ENCODE measurements around the gene OGG1.
A peak's percentile ranks its signal among the peaks of the same experiment; 100 is the strongest.

The OGG1 gene

DNA sequence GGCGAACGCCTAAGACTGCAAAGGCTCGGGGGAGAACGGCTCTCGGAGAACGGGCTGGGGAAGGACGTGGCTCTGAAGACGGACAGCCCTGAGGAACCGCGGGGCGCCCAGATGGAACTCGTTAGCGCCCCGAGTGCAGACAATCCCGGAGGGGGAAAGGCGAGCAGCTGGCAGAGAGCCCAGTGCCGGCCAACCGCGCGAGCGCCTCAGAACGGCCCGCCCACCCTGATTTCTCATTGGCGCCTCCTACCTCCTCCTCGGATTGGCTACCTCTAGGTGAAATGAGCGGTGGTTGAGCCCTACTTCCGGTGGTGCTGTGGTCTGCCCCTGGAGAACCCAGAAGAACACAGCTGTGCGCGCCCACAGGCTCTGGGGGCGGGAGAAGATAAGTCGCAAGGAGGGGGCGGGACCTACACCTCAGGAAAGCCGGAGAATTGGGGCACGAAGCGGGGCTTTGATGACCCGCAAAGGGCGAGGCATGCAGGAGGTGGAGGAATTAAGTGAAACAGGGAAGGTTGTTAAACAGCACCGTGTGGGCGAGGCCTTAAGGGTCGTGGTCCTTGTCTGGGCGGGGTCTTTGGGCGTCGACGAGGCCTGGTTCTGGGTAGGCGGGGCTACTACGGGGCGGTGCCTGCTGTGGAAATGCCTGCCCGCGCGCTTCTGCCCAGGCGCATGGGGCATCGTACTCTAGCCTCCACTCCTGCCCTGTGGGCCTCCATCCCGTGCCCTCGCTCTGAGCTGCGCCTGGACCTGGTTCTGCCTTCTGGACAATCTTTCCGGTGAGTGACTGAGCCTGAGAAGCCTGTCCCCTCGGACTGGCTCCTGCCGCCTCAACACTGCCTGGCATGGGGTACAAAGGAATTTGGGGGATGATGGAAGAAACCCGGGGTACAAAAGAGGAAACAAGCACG is at the start of gene OGG1:
Gene OGG1 (plus strand): TSS at position 308 of the 911 bp plus-strand sequence. CDS start 335 bp downstream, at position 643.
- DNase-seq, result peak; percentile 90

DNA sequence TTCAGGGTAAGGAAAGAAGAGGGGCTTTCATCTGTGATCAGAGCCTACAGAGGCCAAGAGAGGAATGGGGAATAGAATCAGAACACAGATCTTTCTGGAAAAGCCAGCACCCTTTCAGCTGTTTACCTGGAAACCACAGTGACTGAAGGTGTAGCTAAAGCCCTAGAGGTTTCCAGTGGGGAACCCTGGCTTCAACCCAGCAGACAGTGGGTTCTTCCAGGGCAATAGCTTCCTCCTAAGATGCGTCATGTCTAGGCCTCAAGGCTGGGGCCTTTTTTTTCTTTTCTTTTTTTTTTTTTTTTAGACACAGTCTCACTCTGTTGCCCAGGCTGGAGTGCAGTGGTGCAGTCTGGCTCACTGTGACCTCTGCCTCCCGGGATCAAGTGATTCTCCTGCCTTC is 49.2 kb upstream of the OGG1 start:
- DNase-seq, result no peak

- no peak for DNase-seq
These were observed 48.7 kb upstream of the OGG1 start for GRCh38 chr3:9701006-9701405.

GRCh38 chr3:9701711-9702110 is 48.0 kb upstream of the OGG1 start:
- no peak for DNase-seq

- no peak for DNase-seq
These were observed 46.5 kb upstream of the OGG1 start for GRCh38 chr3:9703240-9703639.

- peak; percentile 19 for DNase-seq
These were observed 45.9 kb upstream of the OGG1 start, which contains the start of gene CPNE9 for GRCh38 chr3:9703736-9704346. TSS of gene CPNE9 (plus strand) at chr3:9703833. CDS start at chr3:9703997, 164 bp downstream.

GRCh38 chr3:9704347-9705322 is 45.1 kb upstream of the OGG1 start:
- peak; percentile 33 for DNase-seq

DNA sequence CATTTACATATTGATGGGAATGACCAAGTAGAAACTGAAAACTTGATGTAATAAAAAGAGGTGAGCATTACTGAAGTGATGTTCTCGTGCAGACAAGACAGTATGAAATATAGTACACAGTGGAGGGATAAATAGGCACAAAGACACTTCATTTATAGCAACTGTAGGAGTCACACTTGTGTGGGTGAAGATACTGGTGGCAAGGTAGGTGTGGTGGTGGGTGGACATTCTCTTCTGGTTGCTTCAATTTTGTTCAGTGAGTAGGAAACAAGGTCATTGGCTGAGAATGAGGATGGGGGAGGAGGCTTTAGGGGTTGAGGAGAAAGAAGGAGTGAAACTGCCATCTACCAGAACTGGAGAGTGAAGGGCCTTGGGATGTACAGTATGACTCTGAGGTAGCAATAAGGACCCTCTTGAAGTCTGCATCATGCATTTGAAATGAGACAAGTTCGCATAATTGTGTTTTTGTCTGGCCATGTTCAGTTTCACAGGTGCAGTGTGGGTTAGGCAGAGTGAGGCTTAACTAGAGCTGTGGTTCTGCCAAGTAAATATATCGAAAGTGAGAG is 39.5 kb upstream of the OGG1 start:
- DNase-seq, result no peak

DNA sequence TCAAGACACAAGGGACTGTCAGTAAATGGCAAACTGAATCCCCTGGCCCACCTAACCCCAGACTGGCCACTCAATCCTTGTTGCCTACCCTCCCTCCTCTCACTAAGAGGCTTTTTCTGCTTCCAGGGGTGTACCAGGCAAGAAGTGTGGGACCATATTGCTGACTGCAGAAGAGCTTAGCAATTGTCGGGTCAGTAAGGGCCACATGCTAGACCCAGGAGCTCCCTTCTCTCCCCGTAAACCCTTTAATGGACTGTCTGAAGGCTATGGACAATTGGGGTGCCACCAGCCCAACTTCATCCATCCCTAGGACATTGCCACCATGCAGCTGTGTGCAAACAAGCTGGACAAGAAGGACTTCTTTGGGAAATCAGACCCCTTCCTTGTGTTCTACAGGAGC is 37.3 kb upstream of the OGG1 start:
- no peak for DNase-seq

GRCh38 chr3:9713142-9713541 is 36.6 kb upstream of the OGG1 start:
- DNase-seq, result no peak

DNA sequence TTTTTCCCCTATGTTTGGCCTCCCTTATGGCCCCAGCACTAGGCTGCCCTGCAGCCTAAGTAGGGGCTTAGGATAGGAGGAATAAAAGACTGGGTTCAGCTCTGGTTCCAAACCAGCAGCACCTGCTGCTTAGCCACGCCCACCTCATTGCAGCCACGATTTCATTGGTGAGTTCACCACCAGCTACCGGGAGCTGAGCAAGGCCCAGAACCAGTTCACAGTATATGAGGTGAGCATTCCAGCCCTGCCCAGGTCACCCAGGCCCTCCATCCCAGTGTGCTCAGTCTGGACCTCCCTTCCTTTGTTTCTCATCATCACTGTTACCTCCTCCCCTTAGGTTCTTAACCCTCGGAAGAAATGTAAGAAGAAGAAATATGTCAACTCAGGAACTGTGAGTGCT is 34.6 kb upstream of the OGG1 start:
- peak; percentile 9 for DNase-seq

DNA sequence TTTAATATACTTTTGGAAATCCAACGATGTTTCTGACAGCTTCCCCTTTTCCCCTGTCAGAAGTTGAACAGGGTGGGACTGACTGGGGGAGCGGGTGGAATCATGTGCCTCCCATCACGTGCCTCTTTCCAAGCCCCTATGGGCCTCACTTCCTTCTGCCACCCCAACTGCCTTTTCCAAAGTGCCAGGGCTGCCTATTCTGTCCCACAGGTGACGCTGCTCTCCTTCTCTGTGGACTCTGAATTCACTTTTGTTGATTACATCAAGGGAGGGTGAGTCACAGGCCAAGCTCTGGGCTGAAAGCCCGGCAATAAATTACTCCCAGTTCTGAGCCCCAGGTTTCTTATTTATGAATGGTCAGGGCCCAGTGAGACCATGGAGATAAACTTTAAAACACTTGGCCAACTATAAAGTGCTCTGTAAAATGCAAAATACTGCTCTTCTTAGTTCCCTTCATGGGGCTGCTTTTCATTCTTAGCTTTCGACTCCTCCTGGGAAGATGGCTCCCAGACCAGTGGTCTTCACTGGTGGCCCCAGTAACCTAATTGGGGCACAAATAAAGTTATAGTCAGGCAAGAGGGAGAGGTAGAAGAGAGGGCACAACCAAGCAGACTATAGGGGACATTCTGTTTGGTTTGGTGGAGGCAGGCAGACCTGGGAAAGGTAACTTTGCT is 33.9 kb upstream of the OGG1 start:
- DNase-seq, result peak; percentile 51

DNA sequence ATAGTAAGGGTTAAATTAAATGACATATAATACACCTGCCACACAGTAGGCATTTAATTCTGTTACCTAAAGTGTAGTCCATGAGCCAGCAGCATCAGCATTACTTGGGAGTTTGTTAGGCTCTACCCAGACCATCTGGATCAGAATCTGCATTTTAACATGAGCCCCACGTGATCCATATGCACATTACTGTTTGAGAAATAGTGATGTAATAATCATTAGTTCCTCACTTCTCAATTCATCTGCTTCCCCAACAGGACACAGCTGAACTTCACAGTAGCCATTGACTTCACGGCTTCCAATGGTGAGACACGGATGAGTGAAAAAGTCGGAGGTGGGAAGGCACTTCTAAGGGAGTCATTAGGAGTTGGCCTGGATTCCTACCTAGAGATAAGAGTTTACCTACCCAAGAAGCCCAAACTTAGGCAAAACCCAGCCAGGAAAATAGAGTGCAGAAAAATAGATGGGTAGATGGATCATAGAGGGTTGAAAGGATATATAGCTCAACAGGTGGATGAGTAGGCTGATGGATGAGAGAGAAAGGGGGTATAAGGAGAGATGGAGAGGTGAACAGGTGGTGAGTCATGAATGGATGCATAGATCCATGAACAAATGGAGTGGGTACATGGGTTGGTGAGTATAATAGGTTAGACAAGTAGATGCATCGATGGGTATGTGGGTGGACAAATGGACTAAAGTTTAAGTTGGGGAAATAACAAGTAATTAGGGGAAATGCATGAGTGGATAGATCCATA is 32.8 kb upstream of the OGG1 start:
- no peak for DNase-seq

- DNase-seq, result no peak
These were observed 32.2 kb upstream of the OGG1 start for GRCh38 chr3:9717563-9717962.

DNA sequence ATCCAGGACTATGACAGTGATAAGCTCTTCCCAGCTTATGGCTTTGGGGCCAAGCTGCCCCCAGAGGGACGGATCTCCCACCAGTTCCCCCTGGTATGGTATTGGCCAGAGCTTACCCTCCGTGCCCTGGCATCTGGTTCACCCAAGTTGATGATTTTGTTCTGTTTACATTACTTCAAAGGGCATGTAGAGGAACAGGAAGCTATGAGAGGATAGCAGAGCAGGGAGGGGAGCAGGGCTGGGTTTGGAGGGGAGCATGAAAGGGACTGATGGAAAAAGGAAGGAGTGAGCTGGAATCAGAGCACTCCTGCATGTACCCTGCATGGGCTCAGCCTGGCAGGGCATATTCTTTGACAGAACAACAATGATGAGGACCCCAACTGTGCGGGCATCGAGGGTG is 31.6 kb upstream of the OGG1 start:
- DNase-seq, result no peak

- DNase-seq, result no peak
These were observed 28.6 kb upstream of the OGG1 start for GRCh38 chr3:9721015-9721699.

DNA sequence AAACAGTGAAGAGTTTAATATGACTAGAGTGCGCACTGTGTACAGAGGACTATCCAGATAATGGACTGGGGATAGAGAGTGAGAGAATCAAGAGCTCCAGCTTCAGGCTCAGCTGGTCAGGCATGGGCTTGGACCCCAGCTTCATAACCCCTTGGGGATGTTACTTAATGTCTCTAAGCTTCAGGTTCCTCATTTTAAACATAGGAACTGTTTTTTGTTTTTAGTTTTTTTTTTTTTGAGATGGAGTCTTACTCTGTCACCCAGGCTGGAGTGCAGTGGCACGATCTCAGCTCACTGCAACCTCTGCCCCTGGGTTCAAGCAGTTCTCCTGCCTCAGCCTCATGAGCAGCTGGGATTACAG is 28.1 kb upstream of the OGG1 start:
- no peak for DNase-seq

GRCh38 chr3:9725775-9726515 is 23.8 kb upstream of the OGG1 start:
- DNase-seq, result no peak

GRCh38 chr3:9727041-9727595 is 22.6 kb upstream of the OGG1 start:
- DNase-seq, result peak; percentile 63

- DNase-seq, result no peak
These were observed 22.0 kb upstream of the OGG1 start for GRCh38 chr3:9727743-9728142.

Measured in DMS53 (cell line).